A549 (cell line): ENCODE data around the gene MRPS5. TPM values are rescaled to one million over a fixed set of nuclear protein-coding genes. Genes with fewer than 3 reads are reported as not detected.

Experiments
- ATAC-seq, 2 experiments: fragments of 200-7000 bp in 1 of 2; fragments of >200 bp in 1 of 2; cut with Nextera tagmentation in 1 of 2; cut with Tn5 transposase in 1 of 2; 3 replicates each; pipeline versions ENCODE4 v1.8.0 to v1.9.1; 2018 to 2020; ENCODE audit warnings: mild to moderate bottlenecking in 1 of 2, moderate library complexity in 1 of 2
- CTCF ChIA-PET: fragments of 300-600 bp; sonication (Branson Sonifier 250); formaldehyde crosslinking; extraction: SDS; loops from one replicate; lab custom pipeline; 2021; ENCODE audit warnings: antibody characterized with exemption, inconsistent platforms; lab: Yijun Ruan, JAX
- POLR2A ChIA-PET: fragments of 350-600 bp; formaldehyde crosslinking; extraction: SDS; loops from one replicate; lab custom pipeline; 2021; ENCODE audit warnings: antibody characterized with exemption, inconsistent platforms; lab: Yijun Ruan, JAX
- DNase-seq, 2 experiments: peaks; one replicate each; pipeline versions ENCODE4 v3.0.0 to v3.0.0-alpha.2; 2011 to 2016; ENCODE audit warnings: low read depth in 1 of 2, low spot score in 1 of 2
- FAIRE-seq: peaks from 2 replicates; lab custom pipeline; 2011; peaks lifted over from hg19 to GRCh38; lab: Jason Lieb, UNC
- H3K27ac ChIP-seq, 2 experiments: fragments of >200 bp; sonication (Bioruptor Twin); formaldehyde crosslinking; 3 replicates each; pipeline ENCODE4 v1.5.1; 2016 to 2017
- H3K4me1 ChIP-seq: fragments of >200 bp; sonication (Bioruptor Twin); formaldehyde crosslinking; 3 replicates; pipeline ENCODE4 v1.6.1; 2016
- H3K4me2 ChIP-seq: fragments of >200 bp; sonication (Bioruptor Twin); formaldehyde crosslinking; 3 replicates; pipeline ENCODE4 v1.6.1; 2016
- H3K4me3 ChIP-seq: fragments of >200 bp; sonication (Bioruptor Twin); formaldehyde crosslinking; 3 replicates; pipeline ENCODE4 v1.5.1; 2016
- H3K9me3 ChIP-seq: fragments of >200 bp; sonication (Bioruptor Twin); formaldehyde crosslinking; 3 replicates; pipeline ENCODE4 v1.6.1; 2016
- ATOH8 ChIP-seq: fragments of 250-450 bp; sonication (Bioruptor Pico); IDR thresholded peaks from 2 replicates; pipeline ENCODE4 v1.5.0; 2020; ENCODE audit warnings: low read depth, mild to moderate bottlenecking, moderate library complexity
- CBX2 ChIP-seq: fragments of 200-600 bp; sonication (generic); IDR thresholded peaks from 2 replicates; pipeline ENCODE4 v1.6.1; 2016; ENCODE audit warnings: low read depth, mild to moderate bottlenecking, borderline replicate concordance
- CBX8 ChIP-seq: fragments of 200-600 bp; sonication (generic); IDR thresholded peaks from 2 replicates; pipeline ENCODE4 v1.6.1; 2016
- CHD2 ChIP-seq: fragments of 150-350 bp; IDR thresholded peaks from 2 replicates; pipeline ENCODE4 v1.6.1; 2014; ENCODE audit warnings: low read length; ENCODE audit not compliant: partially characterized antibody
- CTCF ChIP-seq: fragments of >200 bp; sonication (Bioruptor Twin); formaldehyde crosslinking; IDR thresholded peaks from 3 replicates; pipeline ENCODE4 v1.5.1; 2016
- EHMT2 ChIP-seq: fragments of 200-600 bp; sonication (generic); IDR thresholded peaks from 2 replicates; pipeline ENCODE4 v1.6.1; 2016; ENCODE audit warnings: antibody characterized with exemption, low read depth, mild to moderate bottlenecking, moderate library complexity
- ESRRA ChIP-seq: fragments of 150-350 bp; IDR thresholded peaks from 2 replicates; pipeline ENCODE4 v1.6.1; 2014; ENCODE audit warnings: mild to moderate bottlenecking, low read length, borderline replicate concordance
- GATA3 ChIP-seq: IDR thresholded peaks from 2 replicates; pipeline ENCODE4 v1.6.1; 2012; ENCODE audit warnings: borderline replicate concordance
- HDAC2 ChIP-seq: fragments of 200-600 bp; sonication (generic); IDR thresholded peaks from 2 replicates; pipeline ENCODE4 v1.6.1; 2016
- HEYL ChIP-seq: fragments of 250-450 bp; sonication (Bioruptor Pico); IDR thresholded peaks from 2 replicates; pipeline ENCODE4 v1.8.0; 2021; ENCODE audit warnings: mild to moderate bottlenecking, moderate library complexity
- HOXA7 ChIP-seq: fragments of 250-450 bp; sonication (Bioruptor Pico); IDR thresholded peaks from 2 replicates; pipeline ENCODE4 v1.5.0; 2020; ENCODE audit warnings: mild to moderate bottlenecking, moderate library complexity
- KDM1A ChIP-seq: fragments of 200-600 bp; sonication (generic); IDR thresholded peaks from 2 replicates; pipeline ENCODE4 v1.6.1; 2016; ENCODE audit warnings: low read depth, mild to moderate bottlenecking
- KDM5A ChIP-seq: fragments of 200-600 bp; sonication (generic); IDR thresholded peaks from 2 replicates; pipeline ENCODE4 v1.6.1; 2016; ENCODE audit warnings: antibody characterized with exemption, mild to moderate bottlenecking
- MAZ ChIP-seq: fragments of 150-350 bp; IDR thresholded peaks from 2 replicates; pipeline ENCODE4 v1.6.1; 2014; ENCODE audit warnings: antibody characterized with exemption, low read depth, low read length, borderline replicate concordance
- NPAS2 ChIP-seq: fragments of 250-450 bp; sonication (Bioruptor Pico); IDR thresholded peaks from 2 replicates; pipeline ENCODE4 v1.8.0; 2022; ENCODE audit warnings: mild to moderate bottlenecking, moderate library complexity, borderline replicate concordance
- RAD21 ChIP-seq, 2 experiments: fragments of >200 bp in 1 of 2; sonication (Bioruptor Twin) in 1 of 2; formaldehyde crosslinking in 1 of 2; IDR thresholded peaks in 1 of 2; conservative IDR thresholded peaks in 1 of 2; 2 replicates in 1 of 2; 3 replicates in 1 of 2; pipeline ENCODE4 v1.6.1; 2012 to 2018; ENCODE audit warnings: inconsistent platforms in 1 of 2
- RCOR1 ChIP-seq: fragments of 150-350 bp; IDR thresholded peaks from 2 replicates; pipeline ENCODE4 v1.6.1; 2014; ENCODE audit warnings: antibody characterized with exemption, low read length, low read depth
- REST ChIP-seq: fragments of 200-600 bp; sonication (generic); IDR thresholded peaks from 2 replicates; pipeline ENCODE4 v1.6.1; 2016; ENCODE audit warnings: antibody characterized with exemption, mild to moderate bottlenecking, moderate library complexity
- SMC3 ChIP-seq: fragments of >200 bp; sonication (Bioruptor Twin); formaldehyde crosslinking; IDR thresholded peaks from 3 replicates; pipeline ENCODE4 v1.6.1; 2018; ENCODE audit warnings: inconsistent platforms
- TFCP2L1 ChIP-seq: fragments of 250-450 bp; sonication (Bioruptor Pico); IDR thresholded peaks from 2 replicates; pipeline ENCODE4 v1.5.0; 2021; ENCODE audit warnings: mild to moderate bottlenecking
- ZFP36 ChIP-seq: fragments of 450-650 bp; IDR thresholded peaks from 2 replicates; pipeline ENCODE4 v1.6.1; 2014; ENCODE audit warnings: borderline replicate concordance; ENCODE audit not compliant: partially characterized antibody
- WGBS: methylation state at CpG from one replicate; pipeline ENCODE4 v1.1.6; 2017; ENCODE audit errors: missing lambda C conversion rate; 5-methylcytosine and 5-hydroxymethylcytosine counted together
- polyA plus RNA-seq, 4 experiments: library from polyadenylated mRNA; depleted of rRNA in 3 of 4; stranded (reverse); fragments of >200 nt; fragmentation: RNase III in 1 of 4; extraction: RNeasy Plus Mini Kit Qiagen cat#74134 plus additional on column Dnase treatment in 1 of 4; gene quantifications; 2 replicates in 3 of 4; 3 replicates in 1 of 4; pipeline ENCODE4 v1.2.3, GENCODE V29; 2011 to 2017
- TF ChIP-seq, protein P1 (sequence below): IDR thresholded peaks from 2 replicates; pipeline ENCODE4 v1.6.1; 2012
- TF ChIP-seq, protein P2 (sequence below): fragments of >200 bp; sonication (Bioruptor Twin); formaldehyde crosslinking; IDR thresholded peaks from 2 replicates; pipeline ENCODE4 v1.6.1; 2016
- TF ChIP-seq, protein P3 (sequence below): fragments of 250-450 bp; sonication (Bioruptor Pico); IDR thresholded peaks from 2 replicates; pipeline ENCODE4 v1.5.0; 2021; ENCODE audit warnings: mild to moderate bottlenecking, moderate library complexity, borderline replicate concordance

The MRPS5 gene
- polyA plus RNA-seq, 2 of the 4 experiments (the other 2 are of a cell fraction) = 103 to 123 TPM

GRCh38 chr2:95076705-95077529 lies 44.7 kb downstream of the MRPS5 start:
- Histone ChIP-seq H3K27ac (peak overlapping the region in 1 of 2 experiments; percentile 75; a peak in 4 of 6 replicates), H3K4me1 (peaks cover 10% of the 10 kb centered on the region; the same call in 1 of the 3 replicates), H3K4me2 (peak overlapping the region; percentile 94), H3K9me3 (no peaks in the 10 kb centered on the region), H3K4me3 (peak overlapping the region; percentile 54)
- peak; percentile 74 to 79 for DNase-seq
- TF ChIP-seq REST = no peak
- TF ChIP-seq EHMT2 = no peak
- TF ChIP-seq CBX8 = no peak
- peak; percentile 91 for TF ChIP-seq CTCF
- no peak for TF ChIP-seq KDM5A
- TF ChIP-seq HEYL (CRISPR knock-in tag) = no peak
- TF ChIP-seq, protein P1, sequence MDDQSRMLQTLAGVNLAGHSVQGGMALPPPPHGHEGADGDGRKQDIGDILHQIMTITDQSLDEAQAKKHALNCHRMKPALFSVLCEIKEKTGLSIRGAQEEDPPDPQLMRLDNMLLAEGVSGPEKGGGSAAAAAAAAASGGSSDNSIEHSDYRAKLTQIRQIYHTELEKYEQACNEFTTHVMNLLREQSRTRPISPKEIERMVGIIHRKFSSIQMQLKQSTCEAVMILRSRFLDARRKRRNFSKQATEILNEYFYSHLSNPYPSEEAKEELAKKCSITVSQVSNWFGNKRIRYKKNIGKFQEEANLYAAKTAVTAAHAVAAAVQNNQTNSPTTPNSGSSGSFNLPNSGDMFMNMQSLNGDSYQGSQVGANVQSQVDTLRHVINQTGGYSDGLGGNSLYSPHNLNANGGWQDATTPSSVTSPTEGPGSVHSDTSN = no peak
- TF ChIP-seq, protein P2, sequence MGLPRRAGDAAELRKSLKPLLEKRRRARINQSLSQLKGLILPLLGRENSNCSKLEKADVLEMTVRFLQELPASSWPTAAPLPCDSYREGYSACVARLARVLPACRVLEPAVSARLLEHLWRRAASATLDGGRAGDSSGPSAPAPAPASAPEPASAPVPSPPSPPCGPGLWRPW = no peak
- no peak; the same call in 1 of the 2 replicates for TF ChIP-seq MAZ
- no peak for TF ChIP-seq TFCP2L1 (CRISPR knock-in tag)
- peak; percentile 80 for TF ChIP-seq SMC3
- no peak for TF ChIP-seq CHD2
- TF ChIP-seq ZFP36 = no peak
- TF ChIP-seq ESRRA = no peak
- TF ChIP-seq KDM1A = no peak
- no peak for TF ChIP-seq HDAC2
- no peak for TF ChIP-seq HOXA7 (CRISPR knock-in tag)
- TF ChIP-seq GATA3 = no peak
- peak; percentile 69 to 76 for TF ChIP-seq RAD21 (conservative IDR thresholded peaks at IDR 0.05 in 1 of 2, IDR thresholded peaks at IDR 0.05 in 1 of 2)
- no peak for TF ChIP-seq RCOR1
- no peak for TF ChIP-seq ATOH8
- no peak for TF ChIP-seq CBX2
- TF ChIP-seq NPAS2 = no peak
- TF ChIP-seq, protein P3, sequence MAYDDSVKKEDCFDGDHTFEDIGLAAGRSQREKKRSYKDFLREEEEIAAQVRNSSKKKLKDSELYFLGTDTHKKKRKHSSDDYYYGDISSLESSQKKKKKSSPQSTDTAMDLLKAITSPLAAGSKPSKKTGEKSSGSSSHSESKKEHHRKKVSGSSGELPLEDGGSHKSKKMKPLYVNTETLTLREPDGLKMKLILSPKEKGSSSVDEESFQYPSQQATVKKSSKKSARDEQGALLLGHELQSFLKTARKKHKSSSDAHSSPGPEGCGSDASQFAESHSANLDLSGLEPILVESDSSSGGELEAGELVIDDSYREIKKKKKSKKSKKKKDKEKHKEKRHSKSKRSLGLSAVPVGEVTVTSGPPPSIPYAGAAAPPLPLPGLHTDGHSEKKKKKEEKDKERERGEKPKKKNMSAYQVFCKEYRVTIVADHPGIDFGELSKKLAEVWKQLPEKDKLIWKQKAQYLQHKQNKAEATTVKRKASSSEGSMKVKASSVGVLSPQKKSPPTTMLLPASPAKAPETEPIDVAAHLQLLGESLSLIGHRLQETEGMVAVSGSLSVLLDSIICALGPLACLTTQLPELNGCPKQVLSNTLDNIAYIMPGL (CRISPR knock-in tag) = no peak
- FAIRE-seq = no peak
- ATAC-seq = peak; percentile 82 to 93
- ChIA-PET POLR2A (no interaction called here), CTCF (interaction anchor here (0.7 to 6.2 kb wide), 32 partner anchors 9 to 308 kb away, joined by 3 to 70 read pairs (median 5); no protein-coding TSS in a partner anchor)
- 15% methylated on average over 23 of the region's 44 CpGs for WGBS
